Measurements from ENCODE around the gene AKAP10.

AKAP10 gene

GRCh38 chr17:20009302-20010098, 31.9 kb upstream of the AKAP10 start, which contains the start of gene SPECC1:
SPECC1 (plus strand) TSS chr17:20009359; CDS start chr17:20096652, 87,293 bp downstream.
- H3K4me1 ChIP-seq (ENCODE audit: insufficient read depth, low read length, severe bottlenecking) = peaks cover 18% of the 10 kb centered on the region
- H3F3A ChIP-seq (ENCODE audit: insufficient read depth, low read length) = no peaks in the 10 kb centered on the region
- H2AFZ ChIP-seq (ENCODE audit: low read length) = peak within 1 kb of the TSS; percentile 69
- H3K27me3 ChIP-seq (ENCODE audit: insufficient read depth, low read length) = no peaks in the 10 kb centered on the region
- H3K4me2 ChIP-seq (ENCODE audit: low read length) = peak within 1 kb of the TSS; percentile 88
- H3K36me3 ChIP-seq (ENCODE audit: insufficient read depth, low read length) = no peaks in the 10 kb centered on the region
- peak within 1 kb of the TSS; percentile 42 for H3K9ac ChIP-seq (ENCODE audit: low read length)
- no peaks in the 10 kb centered on the region for H3K79me2 ChIP-seq (ENCODE audit: insufficient read depth, low read length)
- H4K20me1 ChIP-seq (ENCODE audit: insufficient read depth, low read length) = no peaks in the 10 kb centered on the region
- H3K9me2 ChIP-seq (ENCODE audit: low read depth, low read length) = no peaks in the 10 kb centered on the region
- peak within 1 kb of the TSS; percentile 63 for H3K4me3 ChIP-seq (ENCODE audit: low read depth, low read length, poor library complexity, severe bottlenecking)
- H3K9me3 ChIP-seq (ENCODE audit: low read length) = no peaks in the 10 kb centered on the region
- H3K27ac ChIP-seq (ENCODE audit: low read depth, low read length, poor library complexity, severe bottlenecking) = no peak within 1 kb of the TSS
- peak; percentile 71 for TF ChIP-seq CTCF (IDR thresholded peaks at IDR 0.05; ENCODE audit: low read length)
- no peak for TF ChIP-seq EZH2 (IDR thresholded peaks at IDR 0.05; ENCODE audit: borderline replicate concordance, low read length)

DNA sequence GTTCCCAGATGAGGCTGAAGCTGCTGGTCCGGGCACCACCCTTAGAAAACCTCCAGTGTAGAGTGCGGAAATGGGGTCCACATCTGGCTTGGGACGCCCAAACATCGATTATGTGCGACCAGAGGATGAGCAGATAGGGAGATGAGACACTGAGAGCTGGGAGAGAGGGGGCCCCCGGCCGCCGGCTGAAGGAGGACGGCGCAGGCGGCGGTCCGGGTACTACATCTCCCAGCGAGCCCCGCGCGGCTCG, 31.3 kb upstream of the AKAP10 start:
- peaks cover 18% of the 10 kb centered on the region for H3K4me1 ChIP-seq (ENCODE audit: insufficient read depth, low read length, severe bottlenecking)
- peak overlapping the region; percentile 69 for H2AFZ ChIP-seq (ENCODE audit: low read length)
- no peaks in the 10 kb centered on the region for H3F3A ChIP-seq (ENCODE audit: insufficient read depth, low read length)
- no peaks in the 10 kb centered on the region for H4K20me1 ChIP-seq (ENCODE audit: insufficient read depth, low read length)
- H3K4me2 ChIP-seq (ENCODE audit: low read length) = peak overlapping the region; percentile 88
- no peaks in the 10 kb centered on the region for H3K27me3 ChIP-seq (ENCODE audit: insufficient read depth, low read length)
- H3K9me3 ChIP-seq (ENCODE audit: low read length) = no peaks in the 10 kb centered on the region
- H3K27ac ChIP-seq (ENCODE audit: low read depth, low read length, poor library complexity, severe bottlenecking) = no peak overlapping the region
- H3K9ac ChIP-seq (ENCODE audit: low read length) = peak overlapping the region; percentile 42
- no peaks in the 10 kb centered on the region for H3K79me2 ChIP-seq (ENCODE audit: insufficient read depth, low read length)
- H3K9me2 ChIP-seq (ENCODE audit: low read depth, low read length) = no peaks in the 10 kb centered on the region
- H3K4me3 ChIP-seq (ENCODE audit: low read depth, low read length, poor library complexity, severe bottlenecking) = peak overlapping the region; percentile 63
- TF ChIP-seq EZH2 (IDR thresholded peaks at IDR 0.05; ENCODE audit: borderline replicate concordance, low read length) (no peak), CTCF (IDR thresholded peaks at IDR 0.05; ENCODE audit: low read length) (no peak)
- no peaks in the 10 kb centered on the region for H3K36me3 ChIP-seq (ENCODE audit: insufficient read depth, low read length)

DNA sequence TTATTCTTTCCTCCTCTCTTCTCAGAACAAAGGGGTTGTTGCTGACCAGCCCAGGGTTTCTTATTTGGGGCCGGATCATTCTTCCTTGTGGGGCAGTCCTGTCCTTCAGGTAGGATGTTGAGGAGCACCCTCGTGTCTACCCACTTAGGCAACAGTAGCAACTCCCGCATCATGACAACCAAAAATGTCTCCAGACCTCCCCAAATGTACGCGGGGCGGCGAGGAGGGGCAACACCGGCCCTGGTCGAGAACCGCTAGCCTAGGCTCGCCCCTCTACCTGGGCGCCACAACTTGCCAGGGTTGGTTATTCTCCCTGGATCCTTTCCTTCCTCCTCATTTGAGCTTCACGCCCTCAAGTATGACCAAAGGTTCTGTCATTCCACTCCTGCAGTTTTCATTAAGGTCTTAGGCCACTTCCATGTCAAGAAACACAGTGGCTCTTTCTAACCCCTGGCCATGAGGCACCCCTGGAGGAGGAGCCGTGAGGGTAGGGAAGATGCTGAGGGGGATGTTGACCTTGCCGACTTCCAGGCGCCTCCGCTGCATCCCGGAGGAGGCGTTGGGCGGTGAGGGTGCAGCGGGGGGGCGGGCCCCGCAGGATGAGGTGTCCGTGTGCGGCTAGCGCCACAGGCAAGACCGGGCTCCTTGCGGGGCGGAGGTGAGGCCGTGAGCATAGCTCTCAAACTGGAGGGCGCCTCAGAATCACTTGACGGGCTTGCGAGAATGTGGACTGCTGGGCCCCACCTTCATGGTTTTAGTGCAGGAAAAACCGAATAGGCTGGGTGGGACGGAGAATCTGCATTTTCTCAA, 30.8 kb upstream of the AKAP10 start:
- H2AFZ ChIP-seq (ENCODE audit: low read length) = peak overlapping the region; percentile 69
- H4K20me1 ChIP-seq (ENCODE audit: insufficient read depth, low read length) = no peaks in the 10 kb centered on the region
- H3K79me2 ChIP-seq (ENCODE audit: insufficient read depth, low read length) = no peaks in the 10 kb centered on the region
- no peaks in the 10 kb centered on the region for H3K9me3 ChIP-seq (ENCODE audit: low read length)
- H3K9ac ChIP-seq (ENCODE audit: low read length) = peak overlapping the region; percentile 42
- H3K36me3 ChIP-seq (ENCODE audit: insufficient read depth, low read length) = no peaks in the 10 kb centered on the region
- TF ChIP-seq EZH2 (IDR thresholded peaks at IDR 0.05; ENCODE audit: borderline replicate concordance, low read length) (no peak), CTCF (IDR thresholded peaks at IDR 0.05; ENCODE audit: low read length) (no peak)
- no peaks in the 10 kb centered on the region for H3K27me3 ChIP-seq (ENCODE audit: insufficient read depth, low read length)
- peak overlapping the region; percentile 88 for H3K4me2 ChIP-seq (ENCODE audit: low read length)
- H3K4me1 ChIP-seq (ENCODE audit: insufficient read depth, low read length, severe bottlenecking) = peaks cover 18% of the 10 kb centered on the region
- H3K4me3 ChIP-seq (ENCODE audit: low read depth, low read length, poor library complexity, severe bottlenecking) = peak overlapping the region; percentile 63
- H3F3A ChIP-seq (ENCODE audit: insufficient read depth, low read length) = no peaks in the 10 kb centered on the region
- H3K9me2 ChIP-seq (ENCODE audit: low read depth, low read length) = no peaks in the 10 kb centered on the region
- H3K27ac ChIP-seq (ENCODE audit: low read depth, low read length, poor library complexity, severe bottlenecking) = no peak overlapping the region

Data from OCI-LY1 (cell line).